ENCODE measurements around the gene GDPD3. TPM values are rescaled to one million over a fixed set of nuclear protein-coding genes. Genes with fewer than 3 reads are reported as not detected.

Gene GDPD3
- total and polyA plus RNA-seq, 10 of the 15 experiments (the other 5 are each of a cell fraction or from before 2014, with no cell fraction given): 0.29 to 3.3 (median 0.97) TPM

DNA sequence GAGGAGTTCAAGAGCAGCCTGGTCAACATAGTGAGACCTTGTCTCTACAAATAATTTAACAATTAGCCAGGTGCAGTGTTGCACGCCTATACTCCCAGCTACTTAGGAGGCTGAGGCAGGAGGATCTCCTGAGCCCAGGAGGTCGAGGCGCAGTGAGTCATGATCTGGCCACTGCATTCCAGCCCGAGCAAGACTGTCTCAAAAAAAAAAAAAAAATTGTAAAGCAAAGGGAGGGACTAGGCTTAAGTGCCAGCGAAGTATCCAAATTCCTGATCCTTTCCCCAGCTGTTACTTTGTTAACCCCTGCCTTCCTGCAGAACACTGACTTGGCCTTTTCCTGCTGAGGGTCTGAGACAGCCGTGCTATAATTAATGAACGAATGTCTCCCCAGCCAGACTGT, 2.7 kb downstream of the GDPD3 start:
- Histone ChIP-seq H3K79me2 (ENCODE audit: control insufficient read depth, insufficient read depth, low read length) (no peaks in the 10 kb centered on the region), H3K4me3 (no peak overlapping the region), H3K4me1 (ENCODE audit: control insufficient read depth, insufficient read depth, low read length) (peaks cover 2% of the 10 kb centered on the region), H3K27me3 (replicated peaks in 1 of 2; ENCODE audit: control insufficient read depth in 2 of 2, insufficient read depth in 2 of 2, low read length in 1 of 2) (no peaks in the 10 kb centered on the region), H3K27ac (ENCODE audit: control insufficient read depth, insufficient read depth) (no peak overlapping the region), H4K20me1 (ENCODE audit: control insufficient read depth, insufficient read depth) (no peaks in the 10 kb centered on the region), H3K36me3 (ENCODE audit: control insufficient read depth in 2 of 2, insufficient read depth in 2 of 2, low read length in 1 of 2) (no peaks in the 10 kb centered on the region), H3K4me2 (ENCODE audit: control insufficient read depth, insufficient read depth) (no peak overlapping the region), H3K9ac (ENCODE audit: control insufficient read depth, insufficient read depth, low read length) (no peak overlapping the region), H2AFZ (ENCODE audit: control insufficient read depth, low read depth, low read length) (no peak overlapping the region), H3K9me3 (replicated peaks; ENCODE audit: control insufficient read depth, insufficient read depth, low read length) (no peaks in the 10 kb centered on the region)
- TF ChIP-seq RELA (IDR thresholded peaks at IDR 0.05; ENCODE audit: borderline replicate concordance, partially characterized antibody): no peak
- no peak for TF ChIP-seq ZZZ3 (IDR thresholded peaks at IDR 0.05; ENCODE audit: control insufficient read depth, insufficient read length, low read depth)
- no peak for TF ChIP-seq FOXM1 (IDR thresholded peaks at IDR 0.05; ENCODE audit: low read depth, low read length)
- no peak for TF ChIP-seq STAT1 (conservative IDR thresholded peaks at IDR 0.05)
- no peak for TF ChIP-seq SUZ12 (IDR thresholded peaks at IDR 0.05; ENCODE audit: unreplicated experiment)
- TF ChIP-seq, protein P1, sequence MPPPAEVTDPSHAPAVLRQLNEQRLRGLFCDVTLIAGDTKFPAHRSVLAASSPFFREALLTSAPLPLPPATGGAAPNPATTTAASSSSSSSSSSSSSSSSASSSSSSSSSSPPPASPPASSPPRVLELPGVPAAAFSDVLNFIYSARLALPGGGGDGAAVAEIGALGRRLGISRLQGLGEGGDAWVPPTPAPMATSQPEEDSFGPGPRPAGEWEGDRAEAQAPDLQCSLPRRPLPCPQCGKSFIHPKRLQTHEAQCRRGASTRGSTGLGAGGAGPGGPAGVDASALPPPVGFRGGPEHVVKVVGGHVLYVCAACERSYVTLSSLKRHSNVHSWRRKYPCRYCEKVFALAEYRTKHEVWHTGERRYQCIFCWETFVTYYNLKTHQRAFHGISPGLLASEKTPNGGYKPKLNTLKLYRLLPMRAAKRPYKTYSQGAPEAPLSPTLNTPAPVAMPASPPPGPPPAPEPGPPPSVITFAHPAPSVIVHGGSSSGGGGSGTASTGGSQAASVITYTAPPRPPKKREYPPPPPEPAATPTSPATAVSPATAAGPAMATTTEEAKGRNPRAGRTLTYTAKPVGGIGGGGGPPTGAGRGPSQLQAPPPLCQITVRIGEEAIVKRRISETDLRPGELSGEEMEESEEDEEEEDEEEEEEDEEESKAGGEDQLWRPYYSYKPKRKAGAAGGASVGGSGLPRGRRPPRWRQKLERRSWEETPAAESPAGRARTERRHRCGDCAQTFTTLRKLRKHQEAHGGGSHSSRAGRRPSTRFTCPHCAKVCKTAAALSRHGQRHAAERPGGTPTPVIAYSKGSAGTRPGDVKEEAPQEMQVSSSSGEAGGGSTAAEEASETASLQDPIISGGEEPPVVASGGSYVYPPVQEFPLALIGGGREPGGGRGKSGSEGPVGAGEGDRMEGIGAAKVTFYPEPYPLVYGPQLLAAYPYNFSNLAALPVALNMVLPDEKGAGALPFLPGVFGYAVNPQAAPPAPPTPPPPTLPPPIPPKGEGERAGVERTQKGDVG (CRISPR knock-in tag; IDR thresholded peaks at IDR 0.05): no peak
- TF ChIP-seq, protein P2, sequence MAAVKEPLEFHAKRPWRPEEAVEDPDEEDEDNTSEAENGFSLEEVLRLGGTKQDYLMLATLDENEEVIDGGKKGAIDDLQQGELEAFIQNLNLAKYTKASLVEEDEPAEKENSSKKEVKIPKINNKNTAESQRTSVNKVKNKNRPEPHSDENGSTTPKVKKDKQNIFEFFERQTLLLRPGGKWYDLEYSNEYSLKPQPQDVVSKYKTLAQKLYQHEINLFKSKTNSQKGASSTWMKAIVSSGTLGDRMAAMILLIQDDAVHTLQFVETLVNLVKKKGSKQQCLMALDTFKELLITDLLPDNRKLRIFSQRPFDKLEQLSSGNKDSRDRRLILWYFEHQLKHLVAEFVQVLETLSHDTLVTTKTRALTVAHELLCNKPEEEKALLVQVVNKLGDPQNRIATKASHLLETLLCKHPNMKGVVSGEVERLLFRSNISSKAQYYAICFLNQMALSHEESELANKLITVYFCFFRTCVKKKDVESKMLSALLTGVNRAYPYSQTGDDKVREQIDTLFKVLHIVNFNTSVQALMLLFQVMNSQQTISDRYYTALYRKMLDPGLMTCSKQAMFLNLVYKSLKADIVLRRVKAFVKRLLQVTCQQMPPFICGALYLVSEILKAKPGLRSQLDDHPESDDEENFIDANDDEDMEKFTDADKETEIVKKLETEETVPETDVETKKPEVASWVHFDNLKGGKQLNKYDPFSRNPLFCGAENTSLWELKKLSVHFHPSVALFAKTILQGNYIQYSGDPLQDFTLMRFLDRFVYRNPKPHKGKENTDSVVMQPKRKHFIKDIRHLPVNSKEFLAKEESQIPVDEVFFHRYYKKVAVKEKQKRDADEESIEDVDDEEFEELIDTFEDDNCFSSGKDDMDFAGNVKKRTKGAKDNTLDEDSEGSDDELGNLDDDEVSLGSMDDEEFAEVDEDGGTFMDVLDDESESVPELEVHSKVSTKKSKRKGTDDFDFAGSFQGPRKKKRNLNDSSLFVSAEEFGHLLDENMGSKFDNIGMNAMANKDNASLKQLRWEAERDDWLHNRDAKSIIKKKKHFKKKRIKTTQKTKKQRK (IDR thresholded peaks at IDR 0.05; ENCODE audit: low read depth, low read length): no peak
- TF ChIP-seq RB1 (IDR thresholded peaks at IDR 0.05; ENCODE audit: borderline replicate concordance): no peak
- RAD21 ChIA-PET (ENCODE audit: unreplicated experiment): interaction anchor here (0.5 to 3.0 kb wide), 3 partner anchors 19 to 299 kb away, joined by 3 to 13 read pairs (median 3); partner anchors contain the start of gene TBX6
- no peak for ATAC-seq
- DNase-seq (ENCODE audit: low read depth, low spot score): no peak
- in situ Hi-C loops (cut with MboI) (no loop called here), intact Hi-C loops (cut with micrococcal nuclease; ENCODE audit: unreplicated experiment) (no loop called here)
- no peak for FAIRE-seq
- no TSS peak for BruUV-seq (replicated peaks)
- CTCF ChIA-PET: interaction anchor here (1.1 to 3.0 kb wide), 4 partner anchors 14 to 75 kb away, joined by 5 to 22 read pairs (median 10); partner anchors contain the start of genes MAPK3 and TBX6
- WGBS (ENCODE audit: insufficient coverage, insufficient replicate concordance, low lambda C conversion rate, missing lambda C conversion rate): 73% methylated on average over 7 of the region's 7 CpGs
- POLR2A ChIA-PET: interaction anchor here (0.6 kb wide), 2 partner anchors 327 to 665 kb away, joined by 3 to 5 read pairs; no protein-coding TSS in a partner anchor
- SMC1A ChIA-PET (ENCODE audit: uncharacterized antibody, unreplicated experiment): no interaction called here
